Measurements from ENCODE around the gene IL15RA.

GRCh38 chr10:5947471-5948207 lies 29.7 kb downstream of the IL15RA start:
- TF ChIP-seq EZH2phosphoT487 (IDR thresholded peaks at IDR 0.05; ENCODE audit: insufficient read depth, low read depth) (no peak), EZH2 (IDR thresholded peaks at IDR 0.05; ENCODE audit: insufficient read depth, poor library complexity, severe bottlenecking) (no peak)
